ENCODE measurements around the gene SLC25A33.

DNA sequence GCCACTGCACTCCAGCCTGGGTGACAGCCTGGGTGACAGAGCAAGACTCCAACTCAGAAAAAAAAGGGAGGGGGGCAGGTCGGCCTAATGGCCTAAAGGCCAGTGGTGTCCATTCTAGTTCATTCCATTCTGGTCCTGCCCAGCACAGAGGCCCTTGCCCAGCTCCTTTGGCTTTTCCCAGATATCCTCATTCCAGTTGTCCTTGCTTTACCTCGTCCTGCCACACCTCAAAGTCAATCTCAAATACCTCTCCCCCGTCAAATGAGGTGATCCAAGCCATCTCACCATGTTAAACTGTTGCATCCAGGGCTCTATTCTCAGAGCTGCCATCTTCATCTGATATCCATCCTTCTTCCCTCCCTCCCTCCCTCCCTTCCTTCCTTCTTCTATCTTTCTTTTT lies 92.3 kb downstream of the SLC25A33 start:
- no peak for TF ChIP-seq POLR2A (IDR thresholded peaks at IDR 0.05; ENCODE audit: low read length)
- TF ChIP-seq, protein P1, sequence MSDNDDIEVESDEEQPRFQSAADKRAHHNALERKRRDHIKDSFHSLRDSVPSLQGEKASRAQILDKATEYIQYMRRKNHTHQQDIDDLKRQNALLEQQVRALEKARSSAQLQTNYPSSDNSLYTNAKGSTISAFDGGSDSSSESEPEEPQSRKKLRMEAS (IDR thresholded peaks at IDR 0.05): no peak
- TF ChIP-seq CHD2 (IDR thresholded peaks at IDR 0.05; ENCODE audit: low read length, partially characterized antibody): no peak
- TF ChIP-seq MAFK (IDR thresholded peaks at IDR 0.05; ENCODE audit: partially characterized antibody): no peak
- no peak for TF ChIP-seq EP300 (IDR thresholded peaks at IDR 0.05)
- TF ChIP-seq, protein P2, sequence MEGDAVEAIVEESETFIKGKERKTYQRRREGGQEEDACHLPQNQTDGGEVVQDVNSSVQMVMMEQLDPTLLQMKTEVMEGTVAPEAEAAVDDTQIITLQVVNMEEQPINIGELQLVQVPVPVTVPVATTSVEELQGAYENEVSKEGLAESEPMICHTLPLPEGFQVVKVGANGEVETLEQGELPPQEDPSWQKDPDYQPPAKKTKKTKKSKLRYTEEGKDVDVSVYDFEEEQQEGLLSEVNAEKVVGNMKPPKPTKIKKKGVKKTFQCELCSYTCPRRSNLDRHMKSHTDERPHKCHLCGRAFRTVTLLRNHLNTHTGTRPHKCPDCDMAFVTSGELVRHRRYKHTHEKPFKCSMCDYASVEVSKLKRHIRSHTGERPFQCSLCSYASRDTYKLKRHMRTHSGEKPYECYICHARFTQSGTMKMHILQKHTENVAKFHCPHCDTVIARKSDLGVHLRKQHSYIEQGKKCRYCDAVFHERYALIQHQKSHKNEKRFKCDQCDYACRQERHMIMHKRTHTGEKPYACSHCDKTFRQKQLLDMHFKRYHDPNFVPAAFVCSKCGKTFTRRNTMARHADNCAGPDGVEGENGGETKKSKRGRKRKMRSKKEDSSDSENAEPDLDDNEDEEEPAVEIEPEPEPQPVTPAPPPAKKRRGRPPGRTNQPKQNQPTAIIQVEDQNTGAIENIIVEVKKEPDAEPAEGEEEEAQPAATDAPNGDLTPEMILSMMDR (IDR thresholded peaks at IDR 0.05): no peak

All from A549 (cell line).